ENCODE measurements around the gene RNF181.
"Not testable (repeated sequence)": the region's sequence is repeated elsewhere in the genome, so short reads cannot be mapped to it uniquely, and the experiment has no call there.

RNF181 gene

DNA sequence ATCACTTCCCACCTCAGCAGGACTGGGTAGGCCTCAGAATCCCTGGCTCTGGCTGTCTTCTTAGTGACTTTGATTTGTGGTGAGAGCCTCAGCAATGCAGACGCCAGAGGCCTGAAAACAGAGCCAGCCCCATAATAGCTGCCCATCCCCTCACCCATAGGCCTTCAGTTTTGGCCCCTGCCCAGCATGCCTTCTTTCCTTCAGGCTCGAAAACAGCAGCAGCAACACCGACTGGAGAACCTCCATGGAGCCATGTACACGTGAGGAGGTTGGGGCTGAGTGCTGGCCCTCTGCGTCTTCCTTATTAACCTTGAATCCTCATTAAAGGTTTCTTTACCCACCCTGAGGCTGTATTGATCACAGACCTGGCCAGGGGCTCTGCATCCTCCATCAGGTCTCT, 1.7 kb downstream of the RNF181 start:
- Histone ChIP-seq H3K4me1 (ENCODE audit: control insufficient read depth, insufficient read depth, low read length) (peaks cover 8% of the 10 kb centered on the region), H3K36me3 (ENCODE audit: control insufficient read depth, insufficient read depth, low read length) (peaks cover 37% of the 10 kb centered on the region), H3K4me3 (ENCODE audit: low read depth, low read length) (no peak overlapping the region), H3K9ac (ENCODE audit: low read length) (no peak overlapping the region), H3K9me3 (ENCODE audit: control insufficient read depth, insufficient read depth, low read depth, low read length) (no peaks in the 10 kb centered on the region), H3K27me3 (ENCODE audit: control insufficient read depth, insufficient read depth, low read length) (no peaks in the 10 kb centered on the region), H3K27ac (ENCODE audit: low read depth, low read length) (no peak overlapping the region)

GRCh38 chr2:85598594-85599340, 3.2 kb downstream of the RNF181 start:
- H3K27ac ChIP-seq (ENCODE audit: low read depth, low read length): no peak overlapping the region
- H3K4me1 ChIP-seq (ENCODE audit: control insufficient read depth, insufficient read depth, low read length): peaks cover 8% of the 10 kb centered on the region
- no peaks in the 10 kb centered on the region for H3K27me3 ChIP-seq (ENCODE audit: control insufficient read depth, insufficient read depth, low read length)
- no peaks in the 10 kb centered on the region for H3K9me3 ChIP-seq (ENCODE audit: control insufficient read depth, insufficient read depth, low read depth, low read length)
- H3K36me3 ChIP-seq (ENCODE audit: control insufficient read depth, insufficient read depth, low read length): peaks cover 37% of the 10 kb centered on the region
- H3K4me3 ChIP-seq (ENCODE audit: low read depth, low read length): no peak overlapping the region
- H3K9ac ChIP-seq (ENCODE audit: low read length): no peak overlapping the region

DNA sequence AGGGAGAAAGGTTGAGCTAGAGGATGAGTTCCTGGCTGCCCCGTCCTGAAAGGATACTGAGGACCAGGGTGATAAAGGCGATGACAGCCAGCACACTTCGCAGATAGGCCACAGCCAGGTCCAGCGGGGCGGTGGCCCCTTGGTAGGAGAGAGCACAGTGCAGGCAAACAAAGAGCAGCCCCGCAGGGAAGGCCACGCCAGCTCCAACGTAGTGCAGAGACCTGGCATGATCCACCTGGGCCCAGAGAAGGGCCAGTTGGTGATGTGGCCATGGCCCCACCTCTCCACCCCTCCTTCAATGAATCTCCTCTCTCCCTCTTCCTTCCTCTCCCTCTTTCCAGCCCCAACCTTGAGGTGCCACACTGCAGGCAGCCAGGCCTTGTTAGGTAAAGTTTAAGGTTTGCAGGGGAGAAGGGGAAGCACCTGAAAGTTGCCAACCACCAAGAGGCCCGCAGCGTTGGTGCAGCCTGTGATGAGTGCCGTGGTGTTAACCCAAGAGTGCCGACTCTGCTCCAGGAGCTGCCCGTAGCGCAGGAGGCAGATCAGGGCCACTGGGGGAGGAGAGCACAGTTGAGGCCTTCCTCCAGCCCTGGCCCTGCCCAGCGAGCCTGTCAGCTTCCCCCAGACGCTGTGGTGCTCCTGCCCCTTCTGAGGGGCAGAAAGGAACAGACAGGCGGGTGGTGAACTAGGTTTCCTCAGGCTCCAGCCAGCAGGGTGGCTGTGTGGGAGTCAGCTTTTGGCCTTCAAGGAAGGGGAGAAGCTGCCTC, 4.1 kb downstream of the RNF181 start:
- Histone ChIP-seq H3K4me3 (ENCODE audit: low read depth, low read length) (no peak overlapping the region), H3K4me1 (ENCODE audit: control insufficient read depth, insufficient read depth, low read length) (peaks cover 8% of the 10 kb centered on the region), H3K9me3 (ENCODE audit: control insufficient read depth, insufficient read depth, low read depth, low read length) (no peaks in the 10 kb centered on the region), H3K36me3 (ENCODE audit: control insufficient read depth, insufficient read depth, low read length) (peaks cover 37% of the 10 kb centered on the region), H3K27ac (ENCODE audit: low read depth, low read length) (no peak overlapping the region), H3K9ac (ENCODE audit: low read length) (no peak overlapping the region), H3K27me3 (ENCODE audit: control insufficient read depth, insufficient read depth, low read length) (no peaks in the 10 kb centered on the region)

DNA sequence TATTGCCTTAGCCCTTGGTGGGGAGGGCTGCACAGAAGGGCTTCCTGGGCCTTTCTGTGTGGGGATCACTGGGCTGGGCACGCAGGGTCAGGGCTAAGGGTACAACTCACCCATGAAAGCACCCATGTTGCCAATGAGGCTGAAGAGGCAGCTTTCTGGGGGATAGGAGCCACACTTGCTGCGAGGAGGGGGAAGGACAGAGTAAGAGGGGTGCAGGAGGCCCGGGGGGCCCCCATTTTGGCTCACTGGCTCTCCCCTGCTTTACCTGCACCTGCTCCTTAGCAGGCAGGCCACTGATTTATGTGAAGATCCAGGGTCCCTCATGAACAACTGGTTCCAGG, 4.7 kb downstream of the RNF181 start:
- Histone ChIP-seq H3K9me3 (ENCODE audit: control insufficient read depth, insufficient read depth, low read depth, low read length) (no peaks in the 10 kb centered on the region), H3K4me1 (ENCODE audit: control insufficient read depth, insufficient read depth, low read length) (peaks cover 8% of the 10 kb centered on the region), H3K4me3 (ENCODE audit: low read depth, low read length) (no peak overlapping the region), H3K27ac (ENCODE audit: low read depth, low read length) (no peak overlapping the region), H3K27me3 (ENCODE audit: control insufficient read depth, insufficient read depth, low read length) (no peaks in the 10 kb centered on the region), H3K36me3 (ENCODE audit: control insufficient read depth, insufficient read depth, low read length) (peaks cover 37% of the 10 kb centered on the region), H3K9ac (ENCODE audit: low read length) (no peak overlapping the region)

DNA sequence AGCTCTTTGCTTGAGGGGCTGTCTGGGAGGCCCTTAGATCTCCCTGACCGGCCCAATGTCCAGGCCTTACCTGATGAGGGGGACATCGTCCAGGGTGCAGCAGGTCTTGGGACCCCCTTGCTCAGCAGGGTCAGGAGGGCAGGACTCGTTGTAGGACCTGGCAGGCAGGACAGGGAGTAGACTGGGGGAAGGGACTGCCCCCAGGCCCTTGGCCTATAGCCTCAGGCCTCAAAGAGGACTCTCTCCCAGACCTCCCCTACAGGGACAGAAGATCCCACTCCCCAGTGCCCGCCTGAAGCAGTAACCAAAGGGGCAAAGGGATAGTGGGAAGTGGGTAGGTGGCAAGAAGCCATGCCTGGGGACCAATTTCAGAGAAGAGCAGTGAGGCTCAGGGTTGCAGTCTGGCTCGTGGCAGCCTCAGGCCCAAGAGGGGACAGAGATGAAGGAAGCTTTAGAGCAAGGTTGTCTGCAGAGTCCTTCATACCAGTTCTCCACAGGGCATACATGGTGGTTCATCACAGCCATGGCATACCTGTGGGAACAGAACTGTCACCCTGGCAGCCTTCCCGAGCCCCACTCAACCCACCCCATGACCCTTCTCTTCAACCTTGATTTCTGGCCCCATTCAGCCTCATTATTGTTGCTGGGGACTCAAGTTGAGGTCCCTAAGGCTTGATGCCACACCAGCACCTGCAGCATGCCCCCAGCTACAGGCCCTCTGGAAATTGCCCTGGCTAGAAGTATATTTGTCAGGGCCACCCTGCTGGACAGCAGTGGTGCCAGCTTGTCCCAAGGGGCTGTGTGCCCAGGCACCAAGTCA, 5.6 kb downstream of the RNF181 start:
- H3K27ac ChIP-seq (ENCODE audit: low read depth, low read length): no peak overlapping the region
- H3K27me3 ChIP-seq (ENCODE audit: control insufficient read depth, insufficient read depth, low read length): no peaks in the 10 kb centered on the region
- H3K9me3 ChIP-seq (ENCODE audit: control insufficient read depth, insufficient read depth, low read depth, low read length): no peaks in the 10 kb centered on the region
- no peak overlapping the region for H3K9ac ChIP-seq (ENCODE audit: low read length)
- peak overlapping the region; percentile 94 for H3K4me3 ChIP-seq (ENCODE audit: low read depth, low read length)
- H3K36me3 ChIP-seq (ENCODE audit: control insufficient read depth, insufficient read depth, low read length): peaks cover 40% of the 10 kb centered on the region
- peaks cover 8% of the 10 kb centered on the region for H3K4me1 ChIP-seq (ENCODE audit: control insufficient read depth, insufficient read depth, low read length)

DNA sequence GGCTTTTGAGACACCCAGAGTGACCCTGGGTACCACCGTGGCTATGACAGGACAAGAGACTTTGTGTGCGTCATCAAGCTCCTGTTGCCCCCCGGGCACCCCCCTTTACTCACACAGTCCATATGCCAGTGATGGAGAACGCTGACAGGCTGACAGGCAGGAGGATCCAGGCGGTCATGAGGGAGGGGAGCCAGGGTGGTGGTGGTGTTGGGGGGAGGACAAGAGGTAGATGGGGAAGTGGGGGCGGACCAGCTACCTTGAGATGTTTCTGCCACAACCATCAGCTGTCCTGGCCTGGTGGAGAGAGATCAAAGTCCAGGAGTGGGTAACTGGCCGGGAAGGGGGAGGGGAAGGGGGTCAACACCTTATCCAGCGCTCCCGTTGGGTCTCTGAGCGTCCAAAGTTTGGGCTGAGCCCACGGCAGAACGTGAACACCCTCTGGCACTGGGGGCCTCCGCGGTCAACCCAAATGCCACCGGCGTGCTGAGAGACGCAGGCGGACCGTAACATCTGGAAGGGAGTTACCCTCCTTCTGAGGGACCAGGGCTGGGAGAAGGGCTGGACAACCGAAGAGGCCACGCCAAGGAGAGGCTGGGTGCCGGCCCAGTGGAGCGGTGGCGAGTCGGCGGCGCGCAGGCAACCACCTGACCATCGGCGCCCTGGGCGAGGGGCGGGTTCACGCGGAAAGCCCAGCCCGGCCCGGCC, 6.4 kb downstream of the RNF181 start:
- no peak overlapping the region; the same call in 1 of the 2 replicates for H3K27ac ChIP-seq (ENCODE audit: low read depth, low read length)

DNA sequence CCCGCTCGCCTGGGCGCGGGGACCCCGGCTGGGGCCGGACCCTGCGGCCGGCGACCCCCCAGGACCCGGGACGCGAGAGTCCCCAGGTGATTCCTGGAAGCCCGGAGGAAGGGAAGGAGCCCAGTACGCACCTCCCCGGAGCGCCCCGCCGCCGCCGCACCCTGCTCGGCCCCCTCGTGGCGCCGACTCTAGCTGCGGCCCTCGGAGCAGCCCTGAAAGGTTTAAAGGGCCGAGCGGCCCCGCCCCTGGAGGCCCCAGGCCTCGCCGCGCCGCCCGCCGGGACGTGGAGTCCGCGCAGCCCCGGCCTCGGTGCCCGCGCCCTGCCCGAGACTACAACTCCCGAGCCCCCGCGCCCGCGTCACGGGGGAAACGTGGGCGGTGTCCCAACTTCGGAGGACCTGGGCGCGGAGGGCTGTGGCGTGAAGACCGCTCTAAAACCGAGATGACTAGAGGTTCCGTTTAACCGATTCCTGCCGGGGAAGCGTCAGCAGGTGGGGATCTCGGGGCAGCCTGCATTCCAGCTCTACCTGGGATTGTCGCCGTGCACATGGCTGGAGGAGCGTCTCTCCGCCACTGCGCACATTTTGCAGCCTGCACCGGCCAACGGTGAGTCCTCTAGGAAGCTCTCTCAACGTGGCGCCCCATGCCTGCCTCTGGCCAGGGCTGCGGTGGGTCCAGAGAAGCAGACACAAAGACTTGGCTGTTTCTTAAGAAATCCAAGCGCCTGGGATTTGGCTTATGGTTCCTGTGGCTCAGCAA, 7.1 kb downstream of the RNF181 start, which contains the start of gene TMEM150A:
TSS of gene TMEM150A (minus strand) at position 223 of the 759 bp plus-strand sequence. CDS start 750 bp downstream, outside the sequence.
- Histone ChIP-seq H3K27ac (ENCODE audit: low read depth, low read length) (peak within 1 kb of the TSS; percentile 45; the same call in 1 of the 2 replicates), H3K9ac (ENCODE audit: low read length) (peak within 1 kb of the TSS; percentile 75), H3K36me3 (ENCODE audit: control insufficient read depth, insufficient read depth, low read length) (peaks cover 38% of the 10 kb centered on the region), H3K27me3 (ENCODE audit: control insufficient read depth, insufficient read depth, low read length) (no peaks in the 10 kb centered on the region), H3K9me3 (ENCODE audit: control insufficient read depth, insufficient read depth, low read depth, low read length) (no peaks in the 10 kb centered on the region), H3K4me1 (ENCODE audit: control insufficient read depth, insufficient read depth, low read length) (peaks cover 12% of the 10 kb centered on the region), H3K4me3 (ENCODE audit: low read depth, low read length) (peak within 1 kb of the TSS; percentile 94)

More for the DNA sequence above, 6.4 kb downstream of the RNF181 start:
- Histone ChIP-seq H3K36me3 (ENCODE audit: control insufficient read depth, insufficient read depth, low read length) (peaks cover 38% of the 10 kb centered on the region), H3K27me3 (ENCODE audit: control insufficient read depth, insufficient read depth, low read length) (no peaks in the 10 kb centered on the region), H3K4me1 (ENCODE audit: control insufficient read depth, insufficient read depth, low read length) (peaks cover 8% of the 10 kb centered on the region), H3K4me3 (ENCODE audit: low read depth, low read length) (peak overlapping the region; percentile 94), H3K9ac (ENCODE audit: low read length) (peak overlapping the region; percentile 75), H3K9me3 (ENCODE audit: control insufficient read depth, insufficient read depth, low read depth, low read length) (no peaks in the 10 kb centered on the region)

DNA sequence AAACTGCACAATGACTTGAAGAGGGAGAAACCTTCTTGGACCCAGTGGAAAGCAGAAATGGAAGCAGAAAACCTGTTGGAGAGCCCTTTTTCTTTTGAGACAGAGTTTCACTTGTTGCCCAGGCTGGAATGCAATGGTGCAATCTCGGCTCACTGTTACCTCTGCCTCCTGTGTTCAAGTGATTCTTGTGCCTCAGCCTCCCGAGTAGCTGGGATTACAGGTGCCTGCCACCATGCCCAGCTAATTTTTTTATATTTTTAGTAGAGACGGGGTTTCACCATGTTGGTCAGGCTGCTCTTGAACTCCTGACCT, 8.5 kb downstream of the RNF181 start:
- not testable (repeated sequence) for H3K27me3 ChIP-seq (ENCODE audit: control insufficient read depth, insufficient read depth, low read length); H3K27ac ChIP-seq (ENCODE audit: low read depth, low read length); H3K9ac ChIP-seq (ENCODE audit: low read length); H3K9me3 ChIP-seq (ENCODE audit: control insufficient read depth, insufficient read depth, low read depth, low read length)
- peak overlapping the region; percentile 94 for H3K4me3 ChIP-seq (ENCODE audit: low read depth, low read length)
- H3K4me1 ChIP-seq (ENCODE audit: control insufficient read depth, insufficient read depth, low read length): peaks cover 12% of the 10 kb centered on the region
- H3K36me3 ChIP-seq (ENCODE audit: control insufficient read depth, insufficient read depth, low read length): peaks cover 45% of the 10 kb centered on the region

- H3K4me1 ChIP-seq (ENCODE audit: control insufficient read depth, insufficient read depth, low read length): peaks cover 12% of the 10 kb centered on the region
- H3K4me3 ChIP-seq (ENCODE audit: low read depth, low read length): no peak overlapping the region
- H3K27ac ChIP-seq (ENCODE audit: low read depth, low read length): no peak overlapping the region
- H3K36me3 ChIP-seq (ENCODE audit: control insufficient read depth, insufficient read depth, low read length): peaks cover 44% of the 10 kb centered on the region
- H3K9ac ChIP-seq (ENCODE audit: low read length): no peak overlapping the region
- no peaks in the 10 kb centered on the region for H3K27me3 ChIP-seq (ENCODE audit: control insufficient read depth, insufficient read depth, low read length)
- H3K9me3 ChIP-seq (ENCODE audit: control insufficient read depth, insufficient read depth, low read depth, low read length): no peaks in the 10 kb centered on the region
Observed at GRCh38 chr2:85604568-85605339, 9.2 kb downstream of the RNF181 start.
